HG02943 (cell line): Measurements from ENCODE around the gene TAF10.

Experiments used
- ATAC-seq: cut with Tn5 transposase; IDR thresholded peaks from one replicate; pipeline ENCODE4 v1.9.1; 2021; ENCODE audit warnings: mild to moderate bottlenecking, low read depth, moderate library complexity; ENCODE audit not compliant: unreplicated experiment

The TAF10 gene

DNA sequence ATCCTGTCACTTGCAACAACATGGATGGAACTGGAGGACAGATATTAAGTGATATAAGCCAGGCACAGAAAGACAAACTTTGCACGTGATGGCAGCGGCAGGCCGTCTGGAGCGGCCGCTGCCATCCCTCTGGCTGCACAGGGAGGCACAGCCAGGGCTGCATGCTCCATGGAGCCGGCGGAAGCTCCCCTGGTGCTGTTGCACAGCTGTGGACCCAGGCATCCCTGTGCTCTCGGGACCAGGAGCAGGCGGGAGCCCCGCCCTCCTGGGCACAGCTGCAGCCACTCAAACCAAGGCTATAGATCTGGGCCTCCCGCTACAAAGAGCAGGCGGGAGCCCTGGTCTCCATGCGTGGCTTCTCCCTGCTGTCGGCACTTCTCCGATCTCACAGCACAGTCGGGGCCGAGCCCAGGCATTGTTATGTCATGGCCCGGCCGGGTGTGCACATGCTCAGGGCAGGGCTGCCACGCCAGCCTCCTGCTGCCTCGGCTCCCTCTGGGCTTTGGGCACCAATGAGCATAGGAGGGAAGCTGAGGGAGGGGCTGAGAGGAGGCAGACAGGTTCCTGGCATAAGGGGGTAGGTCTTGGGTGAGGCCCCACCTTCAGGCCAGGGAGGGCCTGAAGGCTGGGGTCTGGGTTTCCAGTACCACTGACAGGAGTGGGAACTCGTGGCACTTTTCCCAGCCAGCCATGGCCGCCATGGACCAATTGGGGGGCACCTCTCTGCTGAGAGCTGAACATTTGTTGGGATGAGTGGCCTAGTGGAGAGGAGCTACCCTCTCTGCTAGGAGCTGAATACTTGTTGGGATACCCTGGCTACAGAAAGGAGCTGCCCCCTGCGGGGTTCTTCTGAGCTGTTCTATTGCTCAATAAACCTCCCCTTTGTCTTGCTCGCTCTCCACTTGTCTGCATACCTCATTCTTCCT, 25.3 kb downstream of the TAF10 start:
- no peak for ATAC-seq

DNA sequence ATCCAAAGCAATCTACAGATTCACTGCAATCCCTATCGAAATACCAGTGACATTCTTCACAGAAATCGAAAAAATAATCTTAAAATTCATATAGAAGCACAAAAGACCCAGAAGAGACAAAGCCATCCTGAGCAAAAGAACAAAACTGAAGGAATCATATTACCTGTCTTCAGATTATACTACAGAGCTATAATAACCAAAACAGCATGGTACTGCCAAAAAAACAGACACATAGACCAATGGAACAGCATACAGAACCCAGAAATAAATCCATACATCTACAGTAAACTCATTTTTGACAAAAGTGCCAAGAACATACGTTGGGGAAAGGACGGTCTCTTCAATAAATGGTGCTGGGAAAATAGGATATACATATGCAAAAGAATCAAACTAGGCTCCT, 27.5 kb downstream of the TAF10 start:
- ATAC-seq, result no peak

DNA sequence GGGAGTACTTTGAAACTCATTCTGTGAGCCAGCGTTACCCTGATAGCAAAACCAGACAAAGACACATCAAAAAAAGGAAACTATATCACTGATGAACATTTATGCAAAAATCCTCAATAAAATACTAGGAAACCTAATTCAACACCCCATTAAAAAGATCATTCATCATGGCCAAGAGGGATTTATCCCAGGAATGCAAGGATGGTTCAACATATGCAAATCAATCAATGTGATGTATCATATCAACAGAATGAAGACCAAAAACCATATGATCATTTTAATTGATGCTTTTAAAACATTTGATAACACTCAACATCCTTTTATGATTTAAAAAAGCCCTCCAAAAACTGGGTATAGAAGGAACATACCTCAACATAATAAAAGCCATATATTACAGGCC, 28.4 kb downstream of the TAF10 start:
- ATAC-seq, result no peak

DNA sequence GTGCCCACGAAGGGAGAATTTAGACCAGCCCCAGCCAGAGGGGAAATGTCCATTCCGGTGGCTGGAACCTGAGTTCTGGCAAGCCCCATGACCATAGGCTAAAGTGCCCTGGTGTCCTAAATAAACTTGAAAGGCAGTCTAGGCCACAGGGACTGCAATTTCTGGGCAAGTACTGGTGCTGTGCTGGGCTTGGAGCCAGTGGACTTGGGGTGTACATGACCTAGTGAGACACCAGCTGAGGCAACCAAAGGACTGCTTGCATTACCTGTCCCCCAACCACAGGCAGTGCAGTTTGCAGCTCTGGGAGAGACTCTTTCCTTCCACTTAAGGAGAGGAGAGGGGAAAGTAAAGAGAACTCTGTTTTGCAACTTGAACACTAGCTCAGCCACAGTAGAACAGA, 32.3 kb downstream of the TAF10 start:
- ATAC-seq, result no peak

DNA sequence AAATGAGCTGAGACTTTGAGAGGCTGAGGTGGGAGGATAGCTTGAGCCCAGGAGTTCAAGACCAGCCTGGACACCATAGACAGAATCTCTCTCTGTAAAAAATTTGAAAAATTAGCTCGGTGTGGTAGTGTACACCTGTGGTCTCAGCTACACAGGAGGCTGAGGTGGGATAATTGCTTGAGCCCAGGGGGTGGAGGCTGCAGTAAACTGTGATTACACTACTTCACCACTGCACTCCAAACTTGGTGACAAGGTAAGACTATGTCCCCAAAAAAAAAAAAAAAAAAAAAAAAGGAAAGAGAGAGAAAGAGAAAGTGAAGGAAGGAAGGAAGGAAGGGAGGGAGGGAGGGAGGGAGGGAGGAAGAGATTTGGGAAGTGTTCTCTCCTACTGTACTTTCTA, 33.9 kb downstream of the TAF10 start:
- no peak for ATAC-seq

DNA sequence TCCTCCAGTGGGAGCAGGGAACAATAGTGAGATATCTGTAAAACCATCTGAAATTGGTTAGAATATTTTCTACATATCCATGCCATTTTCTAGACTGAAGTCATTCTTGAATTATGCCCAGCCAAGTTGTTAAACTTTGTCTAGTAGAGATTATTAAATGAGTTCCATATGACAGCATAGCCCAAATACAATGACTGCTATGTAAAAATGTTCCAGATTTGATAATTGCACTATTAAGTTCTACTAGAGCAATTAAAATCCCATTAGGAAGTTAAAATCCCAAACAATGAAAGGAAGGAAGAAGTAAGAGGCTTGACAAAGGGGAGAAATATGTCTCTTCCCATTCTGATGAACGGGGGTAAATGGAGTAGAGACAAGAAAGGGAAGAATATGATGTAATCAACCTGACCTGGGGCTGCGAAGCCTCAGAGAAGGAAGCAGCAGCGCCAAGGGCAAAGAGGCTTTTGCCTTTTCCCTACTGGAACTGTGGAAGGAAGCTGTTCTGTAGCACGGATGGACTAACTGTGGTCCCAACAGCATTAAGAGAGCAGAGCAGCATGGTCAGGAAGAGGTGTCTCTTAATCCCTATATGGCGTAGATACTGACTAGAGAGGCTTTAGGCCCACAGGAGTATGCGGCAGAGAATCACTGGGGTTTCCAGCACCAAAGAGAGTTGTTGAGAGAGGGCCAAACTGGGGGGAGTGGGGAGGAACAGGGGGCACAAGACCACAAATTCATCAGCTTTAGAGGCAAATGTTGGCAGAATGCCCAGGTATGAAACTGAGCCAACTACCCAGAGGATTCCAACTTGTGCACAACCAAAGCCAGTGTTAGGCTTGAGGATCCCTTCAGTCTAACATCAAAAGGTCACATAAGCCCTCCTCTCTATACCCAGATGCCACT, 35.3 kb downstream of the TAF10 start:
- no peak for ATAC-seq

DNA sequence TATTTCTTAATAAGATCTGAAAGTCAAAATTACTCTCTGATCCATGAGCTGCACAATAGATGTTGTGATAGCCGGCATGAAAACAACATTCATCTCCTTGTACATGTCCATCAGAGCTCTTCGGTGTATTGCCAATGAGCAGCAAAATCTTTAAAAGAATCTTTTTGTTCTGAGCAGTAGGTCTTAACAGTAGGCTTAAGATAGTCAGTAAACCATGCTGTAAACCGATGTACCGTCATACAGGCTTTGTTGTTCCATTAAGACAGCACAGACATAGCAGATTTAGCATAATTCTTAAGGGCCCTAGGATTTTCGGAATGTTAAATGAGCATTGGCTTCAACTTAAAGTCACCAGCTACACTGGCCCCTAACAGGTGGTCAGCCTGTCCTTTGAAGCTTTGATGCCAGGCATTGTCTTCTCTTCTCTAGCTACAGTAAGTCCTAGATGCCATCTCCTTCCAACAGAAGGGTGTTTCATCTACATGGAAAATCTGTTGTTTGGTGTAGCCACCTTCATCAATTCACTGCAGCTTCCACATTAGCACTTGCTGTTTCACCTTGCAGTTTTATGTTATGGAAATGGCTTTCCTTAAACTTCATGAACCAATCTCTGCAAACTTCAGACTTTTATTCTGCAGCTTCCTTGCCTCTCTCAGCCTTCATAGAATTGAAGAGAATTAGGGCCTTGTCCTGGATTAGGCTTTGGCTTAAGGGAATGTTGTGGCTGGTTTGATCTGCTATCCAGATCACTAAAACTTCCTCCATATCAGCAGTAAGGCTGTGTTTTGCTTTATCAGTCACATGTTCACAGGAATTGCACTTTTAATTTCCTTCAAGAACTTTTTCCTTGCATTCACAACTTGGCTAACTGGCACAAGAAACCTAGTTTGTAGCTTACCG, 37.0 kb downstream of the TAF10 start:
- no peak for ATAC-seq

DNA sequence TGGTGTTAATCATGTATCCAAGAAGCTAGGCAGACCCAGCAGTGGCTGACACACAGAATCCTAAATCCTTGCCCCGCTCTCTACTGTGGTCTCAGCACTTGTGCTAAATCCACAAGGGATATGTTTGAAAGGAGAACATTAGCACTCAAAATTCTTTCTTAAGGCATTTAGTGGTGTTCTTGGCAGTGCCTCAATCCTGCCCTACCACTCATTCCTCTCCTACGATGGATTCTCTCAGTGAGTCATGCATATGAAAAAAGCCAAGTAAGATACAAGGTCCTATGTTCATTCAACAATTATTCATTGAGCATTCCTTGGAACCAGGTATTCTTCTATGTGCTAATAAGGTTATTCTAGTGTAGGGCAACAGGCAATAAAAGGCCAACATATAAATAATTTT, 39.8 kb downstream of the TAF10 start:
- ATAC-seq, result no peak

DNA sequence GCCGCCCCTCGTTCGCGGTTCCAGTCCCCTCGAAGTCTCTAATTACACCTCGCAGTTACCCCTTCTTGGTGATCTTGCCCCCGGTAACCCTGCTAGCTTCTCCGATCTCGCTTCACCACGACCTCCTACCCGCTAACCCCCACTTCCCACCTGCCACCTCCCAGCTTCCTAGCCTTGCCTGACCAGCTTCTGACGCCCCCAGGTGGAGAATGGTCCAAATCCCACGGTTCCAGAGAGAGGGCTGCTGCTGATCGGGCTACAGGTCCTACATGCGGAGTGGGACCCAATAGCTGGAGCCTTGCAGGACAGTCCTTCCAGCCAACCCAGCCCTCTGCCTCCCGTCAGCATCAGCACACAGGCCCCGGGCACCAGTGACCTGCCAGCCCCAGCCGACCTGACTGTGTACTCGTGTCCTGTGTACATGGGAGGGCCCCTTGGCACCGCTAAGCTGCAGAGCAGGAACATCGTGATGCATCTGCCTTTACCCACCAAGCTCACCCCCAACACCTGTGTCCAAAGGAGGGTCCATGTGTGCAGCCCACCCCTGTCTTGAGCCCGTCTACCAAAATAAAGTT, 40.5 kb downstream of the TAF10 start:
- ATAC-seq, result no peak

DNA sequence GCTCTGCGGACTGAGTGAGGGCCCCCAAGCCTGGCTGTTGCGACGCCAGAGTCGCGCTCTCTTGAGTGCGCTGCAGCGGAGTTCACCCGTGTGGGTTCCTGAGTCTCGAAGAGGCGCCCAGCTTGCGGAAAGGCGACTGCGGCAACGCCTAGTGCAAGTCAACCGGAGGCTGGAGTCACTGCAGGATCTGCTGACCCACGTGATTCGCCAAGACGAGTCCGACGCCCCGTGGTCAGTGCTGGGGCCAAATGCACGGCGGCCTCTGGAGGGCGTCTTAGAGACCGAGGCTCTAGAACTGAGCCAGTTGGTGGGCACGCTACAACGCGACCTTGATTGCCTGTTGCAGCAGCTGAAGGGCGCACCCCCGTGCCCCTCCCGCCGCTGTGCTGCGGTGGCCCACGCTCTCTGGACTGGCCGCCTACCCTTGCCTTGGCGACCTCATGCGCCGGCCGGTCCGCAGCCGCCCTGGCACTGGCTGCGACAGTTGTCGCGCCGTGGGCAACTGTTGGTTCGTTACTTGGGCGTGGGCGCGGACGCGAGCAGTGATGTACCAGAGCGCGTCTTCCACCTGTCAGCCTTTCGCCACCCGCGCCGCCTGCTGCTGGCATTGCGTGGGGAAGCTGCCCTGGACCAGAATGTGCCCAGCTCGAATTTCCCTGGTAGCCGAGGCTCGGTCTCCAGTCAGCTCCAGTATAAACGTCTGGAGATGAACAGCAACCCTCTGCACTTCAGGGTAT, 41.2 kb downstream of the TAF10 start:
- ATAC-seq, result no peak

DNA sequence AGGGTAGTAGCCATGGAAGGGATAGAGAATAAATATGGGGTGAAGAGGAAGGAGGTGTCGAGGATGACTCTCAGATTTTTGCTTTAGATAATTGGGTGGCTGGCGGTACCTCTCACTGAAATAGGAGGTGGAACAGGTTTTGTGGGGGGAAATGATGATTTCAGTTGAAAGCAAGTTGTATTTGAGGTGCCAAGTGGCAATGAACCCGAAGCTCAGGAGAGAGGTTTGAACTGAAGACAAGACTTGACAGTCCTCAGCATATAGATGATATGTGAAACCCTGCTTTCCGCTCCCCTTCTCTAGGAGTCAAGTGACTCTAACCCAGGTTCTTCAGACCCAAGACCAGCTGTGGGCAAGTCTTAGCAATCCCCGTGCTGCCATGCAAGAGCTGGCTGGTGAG, 42.3 kb downstream of the TAF10 start:
- no peak for ATAC-seq

DNA sequence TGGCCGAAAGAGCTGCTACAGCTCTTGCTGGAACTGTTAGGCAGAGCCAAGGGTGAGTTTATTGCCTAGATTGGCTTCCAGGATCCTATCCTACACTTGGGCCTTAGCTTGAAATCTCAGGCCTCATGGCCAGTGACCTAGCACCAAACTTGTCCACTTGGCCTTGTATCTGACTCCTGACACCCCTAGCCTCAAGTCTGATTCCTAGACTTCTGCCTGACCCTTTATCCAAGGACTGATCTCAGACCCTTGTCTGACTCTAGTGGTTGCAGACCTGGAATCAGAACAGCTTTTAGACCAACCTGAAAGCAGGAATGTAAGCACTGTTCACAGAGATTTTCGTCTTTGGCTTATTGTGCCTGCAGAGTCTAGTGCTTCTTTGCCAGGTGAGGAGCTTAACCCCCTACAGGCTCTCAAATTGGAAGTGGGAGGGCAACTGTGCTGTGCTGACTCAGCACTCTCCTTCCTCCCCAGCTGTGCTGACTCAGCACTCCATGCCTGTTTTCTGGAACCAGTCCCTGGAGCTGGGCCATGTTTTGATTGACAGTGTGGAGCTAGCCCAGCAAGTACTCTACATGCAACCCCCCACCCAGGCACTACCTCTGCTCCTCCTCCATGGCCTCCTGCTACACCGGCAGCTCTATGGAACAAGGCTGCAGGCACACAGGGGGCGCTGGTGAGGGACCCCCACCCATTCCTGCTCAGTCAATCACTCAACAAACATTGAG, 43.7 kb downstream of the TAF10 start:
- no peak for ATAC-seq

DNA sequence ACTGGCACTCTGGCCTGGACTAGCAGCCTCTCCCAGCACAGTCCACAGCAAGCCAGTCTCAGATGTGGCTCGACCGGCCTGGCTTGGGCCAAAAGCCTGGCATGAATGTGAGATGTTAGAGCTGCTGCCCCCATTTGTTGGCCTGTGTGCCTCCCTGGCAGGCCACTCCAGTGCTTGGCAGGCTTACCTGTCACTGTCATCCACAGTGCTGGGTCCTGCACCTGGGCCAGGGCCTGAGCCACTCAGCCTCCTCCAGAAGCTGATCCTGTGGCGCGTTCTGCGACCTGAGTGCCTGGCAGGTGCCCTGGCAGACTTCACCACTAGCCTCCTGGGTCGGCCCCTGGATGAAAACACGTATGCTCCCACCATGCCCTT, 44.7 kb downstream of the TAF10 start:
- no peak for ATAC-seq

DNA sequence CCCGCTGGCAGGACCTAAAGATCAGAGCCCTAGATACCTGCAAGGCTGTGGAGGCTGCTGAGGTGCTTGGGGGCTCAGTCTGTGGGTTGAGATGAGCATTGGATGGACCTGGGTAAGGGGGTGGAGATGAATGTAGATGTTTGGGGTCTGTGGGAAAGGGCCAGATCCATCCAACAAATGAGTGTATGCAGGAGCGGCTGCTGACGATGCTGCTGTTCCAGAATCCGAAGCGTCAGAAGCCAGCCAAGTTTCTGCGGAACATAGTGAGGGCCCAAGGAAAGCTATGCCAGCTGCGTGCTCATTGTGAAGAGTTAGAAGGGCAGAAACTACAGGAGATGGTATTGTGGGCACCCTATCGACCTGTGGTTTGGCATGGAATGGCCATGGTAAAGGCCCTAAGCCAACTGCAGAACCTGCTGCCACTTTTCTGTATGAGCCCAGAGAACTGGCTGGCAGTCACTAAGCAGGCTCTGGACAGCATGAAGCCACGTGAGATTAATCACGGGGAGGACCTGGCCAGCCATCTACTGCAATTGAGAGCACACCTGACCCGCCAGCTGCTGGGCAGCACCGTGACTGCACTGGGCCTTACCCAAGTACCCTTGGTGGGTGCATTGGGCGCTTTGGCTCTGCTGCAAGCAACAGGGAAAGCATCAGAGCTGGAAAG, 45.2 kb downstream of the TAF10 start:
- ATAC-seq, result no peak

DNA sequence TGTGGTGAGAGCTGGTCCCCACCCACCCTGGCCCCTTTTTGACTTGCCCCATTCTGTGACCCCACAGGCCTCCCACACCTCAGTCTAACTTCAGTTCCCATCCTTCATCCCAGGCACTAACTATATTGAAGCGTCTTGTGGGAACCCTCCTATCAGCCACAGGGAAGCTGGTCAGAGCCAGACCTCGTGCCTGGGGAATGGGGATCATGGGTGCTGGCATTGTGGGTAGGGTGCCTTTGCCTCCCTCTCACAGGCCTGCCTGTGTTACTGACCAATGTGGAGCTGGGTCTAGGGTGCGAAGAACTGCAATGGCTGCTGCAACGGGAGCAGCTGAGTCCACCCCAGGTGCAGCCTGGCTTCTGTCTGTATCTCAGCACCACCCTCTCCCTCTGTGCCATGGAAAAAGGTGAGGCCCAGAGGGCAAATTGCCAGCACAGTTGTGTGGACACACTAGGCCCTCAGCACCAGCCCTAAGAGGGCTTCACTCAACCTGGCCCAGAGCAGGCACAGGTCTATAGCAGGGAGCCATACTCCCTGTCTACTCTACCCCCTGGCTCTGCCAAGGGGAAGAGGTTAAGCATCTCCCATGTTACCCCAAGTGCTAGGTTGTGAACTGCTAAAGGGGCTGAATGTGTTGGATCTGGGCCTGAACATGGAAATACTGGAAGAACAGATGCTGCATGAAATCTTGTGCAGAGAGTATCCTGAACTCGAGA, 45.9 kb downstream of the TAF10 start:
- no peak for ATAC-seq

DNA sequence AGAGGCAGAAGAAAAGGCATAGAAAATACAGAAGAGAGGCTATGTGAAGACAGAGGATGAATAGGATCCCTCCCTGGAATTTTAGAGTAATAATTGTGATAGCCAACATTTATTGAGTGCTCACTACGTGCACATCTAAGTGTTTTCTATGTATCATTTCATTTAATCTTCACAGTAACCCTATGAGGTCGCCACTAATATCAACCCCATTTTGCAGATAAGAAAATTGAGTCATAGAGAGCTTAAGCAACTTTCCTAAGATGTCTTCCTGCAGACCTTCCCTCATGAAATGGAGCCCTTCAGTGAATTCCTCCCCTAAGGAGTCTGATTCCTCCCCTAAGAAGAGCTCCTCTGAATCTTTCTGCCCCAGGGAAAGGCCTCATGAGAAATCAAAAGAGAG, 46.7 kb downstream of the TAF10 start:
- ATAC-seq, result no peak

DNA sequence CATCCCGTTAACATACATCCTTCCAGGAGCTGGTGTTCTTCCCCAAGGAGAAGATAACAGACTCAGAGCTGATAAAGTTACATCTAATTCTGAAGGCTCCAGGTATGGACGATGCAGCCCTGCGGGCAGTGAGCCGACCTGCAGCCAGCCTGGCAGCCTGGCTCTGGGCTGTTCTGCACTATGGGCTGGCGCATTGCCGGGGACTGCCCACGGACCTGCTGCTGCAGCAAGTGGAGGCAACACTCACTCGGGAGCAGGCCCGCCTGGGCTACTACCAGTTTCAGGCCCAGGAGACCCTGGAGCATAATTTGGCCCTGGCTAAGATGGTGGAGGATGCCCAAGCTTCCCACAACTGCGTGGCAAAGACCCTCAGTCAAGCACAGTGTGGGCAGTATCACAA, 48.3 kb downstream of the TAF10 start:
- ATAC-seq, result no peak

DNA sequence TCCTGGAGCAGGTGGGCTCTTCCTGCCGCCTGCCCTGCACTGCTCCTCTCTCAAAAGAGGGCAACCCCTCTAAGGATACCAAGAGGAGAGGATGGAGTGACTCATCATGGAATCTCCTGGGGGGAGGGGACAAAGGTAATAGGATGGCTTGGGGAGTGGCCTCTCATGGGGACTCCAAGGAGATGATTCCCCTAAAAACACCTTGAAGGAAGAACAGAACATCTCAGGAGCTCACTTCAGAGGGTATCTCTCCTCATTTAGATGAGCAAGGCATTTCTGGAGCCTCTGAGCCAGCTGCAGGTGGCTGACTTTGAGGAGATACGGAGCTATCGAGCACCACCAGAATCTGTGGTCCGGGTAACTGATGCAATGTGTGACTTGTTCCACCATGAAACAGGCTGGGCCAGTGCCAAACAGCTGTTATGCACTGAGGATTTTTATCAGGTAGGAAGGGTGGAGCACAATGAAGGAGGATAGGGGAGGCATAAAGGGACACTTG, 48.8 kb downstream of the TAF10 start:
- no peak for ATAC-seq
